Germinal center (tissue), 1 donor: Measurements from ENCODE around the gene ZDHHC5.
"Not testable (repeated sequence)": the region's sequence is repeated elsewhere in the genome, so short reads cannot be mapped to it uniquely, and the experiment has no call there.

Experiments
- DNase-seq: peaks from one replicate; pipeline ENCODE4 v3.0.0; 2012; ENCODE audit warnings: mixed read lengths, low spot score

The ZDHHC5 gene

GRCh38 chr11:57644748-57645688 is 22.9 kb upstream of the ZDHHC5 start:
- peak; percentile 86 for DNase-seq

- DNase-seq = no peak
Measured at GRCh38 chr11:57645689-57646085, 22.2 kb upstream of the ZDHHC5 start.

- DNase-seq = no peak
Measured at GRCh38 chr11:57646194-57646798, 21.6 kb upstream of the ZDHHC5 start.

- DNase-seq = no peak
Measured at GRCh38 chr11:57646799-57647303, 21.1 kb upstream of the ZDHHC5 start.

GRCh38 chr11:57647372-57647771 is 20.5 kb upstream of the ZDHHC5 start:
- DNase-seq = no peak

- DNase-seq = no peak
Measured at GRCh38 chr11:57647960-57648800, 19.7 kb upstream of the ZDHHC5 start.

- no peak for DNase-seq
Measured at GRCh38 chr11:57648801-57649735, 18.8 kb upstream of the ZDHHC5 start.

GRCh38 chr11:57649826-57650738 is 17.8 kb upstream of the ZDHHC5 start, which contains the start of gene YPEL4:
TSS of gene YPEL4 (minus strand) at chr11:57649912. CDS start at chr11:57647107, 2,805 bp downstream.
- DNase-seq = no peak

GRCh38 chr11:57650739-57651090 is 17.2 kb upstream of the ZDHHC5 start:
- DNase-seq = no peak

GRCh38 chr11:57651408-57651807 is 16.5 kb upstream of the ZDHHC5 start:
- no peak for DNase-seq

GRCh38 chr11:57652230-57652629 is 15.7 kb upstream of the ZDHHC5 start:
- DNase-seq = not testable (repeated sequence)

GRCh38 chr11:57652662-57653061 is 15.3 kb upstream of the ZDHHC5 start:
- no peak for DNase-seq

GRCh38 chr11:57653163-57653562 is 14.8 kb upstream of the ZDHHC5 start:
- DNase-seq = no peak

- no peak for DNase-seq
Measured at GRCh38 chr11:57656885-57657193, 11.1 kb upstream of the ZDHHC5 start.

- DNase-seq = peak; percentile 96
Measured at GRCh38 chr11:57657194-57658022, 10.5 kb upstream of the ZDHHC5 start, which contains the start of gene CLP1. TSS of gene CLP1 (plus strand) at chr11:57657762. CDS start at chr11:57659477, 1,715 bp downstream.

- DNase-seq = no peak
Measured at GRCh38 chr11:57658023-57658361, 9.9 kb upstream of the ZDHHC5 start.

GRCh38 chr11:57659669-57660068 is 8.2 kb upstream of the ZDHHC5 start:
- no peak for DNase-seq

- DNase-seq = no peak
Measured at GRCh38 chr11:57662893-57663292, 5.0 kb upstream of the ZDHHC5 start.

- DNase-seq = no peak
Measured at GRCh38 chr11:57663975-57664374, 3.9 kb upstream of the ZDHHC5 start.
